Measurements from ENCODE around the gene CDHR3. TPM values are rescaled to one million over a fixed set of nuclear protein-coding genes. Genes with fewer than 3 reads are reported as not detected.
A peak's percentile ranks its signal among the peaks of the same experiment; 100 is the strongest.
"Not testable (repeated sequence)": the region's sequence is repeated elsewhere in the genome, so short reads cannot be mapped to it uniquely, and the experiment has no call there.

The CDHR3 gene
- total and polyA plus RNA-seq, 4 donors: 10.5 to 80.3 (median 36.0) TPM

GRCh38 chr7:105979405-105979804 is 16.3 kb downstream of the CDHR3 start:
- H3K4me1 ChIP-seq (ENCODE audit: control insufficient read depth in 5 of 5, insufficient read depth in 5 of 5, low read length in 5 of 5): peaks cover 0 to 12% (median 0%) of the 10 kb centered on the region in 5 donors
- no peak overlapping the region for H3K4me3 ChIP-seq
- DNase-seq (no peak), ATAC-seq (ENCODE audit: insufficient read depth, low FRiP score) (no peak)
- 96 to 98% methylated on average over 2 of the region's 2 CpGs for WGBS, 2 donors
- H3K9ac ChIP-seq (ENCODE audit: insufficient read depth in 1 of 2, low read length in 2 of 2): no peak overlapping the region
- no peaks in the 10 kb centered on the region for H3K36me3 ChIP-seq (ENCODE audit: control insufficient read depth in 4 of 4, insufficient read depth in 4 of 4, low read length in 4 of 4)
- no peaks in the 10 kb centered on the region for H3K9me3 ChIP-seq (ENCODE audit: control insufficient read depth in 4 of 4, insufficient read depth in 3 of 4, low read length in 3 of 4)
- no peak for TF ChIP-seq CTCF (IDR thresholded peaks at IDR 0.05; ENCODE audit: control extremely low read depth, extremely low read depth)
- H3K27me3 ChIP-seq (ENCODE audit: control insufficient read depth in 3 of 3, insufficient read depth in 3 of 3, low read length in 2 of 3): no peaks in the 10 kb centered on the region
- H3K27ac ChIP-seq (ENCODE audit: low read depth in 1 of 2, low read length in 1 of 2): no peak overlapping the region

- no peak overlapping the region for H3K27ac ChIP-seq (ENCODE audit: low read depth in 1 of 2, low read length in 1 of 2)
- ATAC-seq (ENCODE audit: insufficient read depth, low FRiP score) (no peak), DNase-seq (peak in 2 of 3 donors; percentile 24 to 32)
- TF ChIP-seq CTCF (IDR thresholded peaks at IDR 0.05; ENCODE audit: control extremely low read depth, extremely low read depth): no peak
- H3K9me3 ChIP-seq (ENCODE audit: control insufficient read depth in 4 of 4, insufficient read depth in 3 of 4, low read length in 3 of 4): no peaks in the 10 kb centered on the region
- H3K9ac ChIP-seq (ENCODE audit: insufficient read depth in 1 of 2, low read length in 2 of 2): no peak overlapping the region
- peaks cover 0 to 5% (median 0%) of the 10 kb centered on the region in 5 donors for H3K4me1 ChIP-seq (ENCODE audit: control insufficient read depth in 5 of 5, insufficient read depth in 5 of 5, low read length in 5 of 5)
- WGBS, 2 donors: 65 to 81% methylated on average over 3 of the region's 3 CpGs
- no peaks in the 10 kb centered on the region for H3K36me3 ChIP-seq (ENCODE audit: control insufficient read depth in 4 of 4, insufficient read depth in 4 of 4, low read length in 4 of 4)
- H3K27me3 ChIP-seq (ENCODE audit: control insufficient read depth in 3 of 3, insufficient read depth in 3 of 3, low read length in 2 of 3): no peaks in the 10 kb centered on the region
- H3K4me3 ChIP-seq: no peak overlapping the region
These were observed 17.8 kb downstream of the CDHR3 start for GRCh38 chr7:105980645-105981396.

GRCh38 chr7:105982388-105982787 is 19.3 kb downstream of the CDHR3 start:
- Histone ChIP-seq H3K36me3 (ENCODE audit: control insufficient read depth in 4 of 4, insufficient read depth in 4 of 4, low read length in 4 of 4) (no peaks in the 10 kb centered on the region), H3K27ac (ENCODE audit: low read depth in 1 of 2, low read length in 1 of 2) (no peak overlapping the region), H3K4me1 (ENCODE audit: control insufficient read depth in 5 of 5, insufficient read depth in 5 of 5, low read length in 5 of 5) (peaks cover 0 to 5% (median 0%) of the 10 kb centered on the region in 5 donors), H3K4me3 (no peak overlapping the region), H3K27me3 (ENCODE audit: control insufficient read depth in 3 of 3, insufficient read depth in 3 of 3, low read length in 2 of 3) (no peaks in the 10 kb centered on the region), H3K9ac (ENCODE audit: insufficient read depth in 1 of 2, low read length in 2 of 2) (no peak overlapping the region), H3K9me3 (ENCODE audit: control insufficient read depth in 4 of 4, insufficient read depth in 3 of 4, low read length in 3 of 4) (no peaks in the 10 kb centered on the region)
- no peak for ATAC-seq (ENCODE audit: insufficient read depth, low FRiP score)
- no peak for TF ChIP-seq CTCF (IDR thresholded peaks at IDR 0.05; ENCODE audit: control extremely low read depth, extremely low read depth)
- DNase-seq: no peak
- WGBS, 2 donors: 83 to 92% methylated on average over 2 of the region's 2 CpGs

GRCh38 chr7:105984808-105985207 is 21.7 kb downstream of the CDHR3 start:
- not testable (repeated sequence) for H3K4me3 ChIP-seq; H3K27me3 ChIP-seq (ENCODE audit: control insufficient read depth in 3 of 3, insufficient read depth in 3 of 3, low read length in 2 of 3); H3K4me1 ChIP-seq (ENCODE audit: control insufficient read depth in 5 of 5, insufficient read depth in 5 of 5, low read length in 5 of 5); H3K9ac ChIP-seq (ENCODE audit: insufficient read depth in 1 of 2, low read length in 2 of 2); DNase-seq; ATAC-seq (ENCODE audit: insufficient read depth, low FRiP score); H3K27ac ChIP-seq (ENCODE audit: low read depth in 1 of 2, low read length in 1 of 2); H3K36me3 ChIP-seq (ENCODE audit: control insufficient read depth in 4 of 4, insufficient read depth in 4 of 4, low read length in 4 of 4); H3K9me3 ChIP-seq (ENCODE audit: control insufficient read depth in 4 of 4, insufficient read depth in 3 of 4, low read length in 3 of 4)
- WGBS, 2 donors: 97 to 98% methylated on average over 6 of the region's 6 CpGs
